ENCODE results near the gene PELI2.

PELI2 gene

DNA sequence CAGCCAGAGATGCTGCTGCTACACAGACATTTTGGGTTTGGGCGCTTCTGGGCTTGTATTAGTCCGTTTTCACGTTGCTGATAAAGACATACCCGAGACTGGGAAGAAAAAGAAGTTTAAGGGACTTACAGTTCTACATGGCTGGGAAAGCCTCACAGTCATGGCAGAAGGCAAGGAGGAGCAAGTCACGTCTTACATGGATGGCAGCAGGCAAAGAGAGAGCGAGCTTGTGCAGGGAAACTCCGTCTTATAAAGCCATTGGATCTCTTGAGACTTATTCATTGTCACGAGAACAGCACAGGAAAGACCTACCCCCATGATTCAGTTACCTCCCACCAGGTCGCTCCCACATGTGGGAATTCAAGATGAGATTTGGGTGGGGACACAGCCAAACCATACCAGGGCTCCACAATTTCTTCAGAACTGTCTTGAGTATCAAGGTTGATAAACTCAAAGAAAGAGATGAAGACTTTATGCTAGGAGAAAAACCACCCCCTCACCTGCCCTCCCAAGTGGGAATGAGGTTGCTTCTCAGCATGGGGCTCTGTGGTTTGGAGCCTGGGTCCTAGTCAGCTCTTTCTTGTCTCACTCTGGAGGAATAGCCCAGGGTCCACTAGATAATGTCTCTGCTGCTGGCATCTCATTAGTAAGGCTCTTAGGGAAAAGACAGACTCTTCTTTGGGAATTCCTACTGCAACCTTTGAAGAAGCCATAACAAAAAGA lies 200.3 kb downstream of the PELI2 start:
- FAIRE-seq: no peak

DNA sequence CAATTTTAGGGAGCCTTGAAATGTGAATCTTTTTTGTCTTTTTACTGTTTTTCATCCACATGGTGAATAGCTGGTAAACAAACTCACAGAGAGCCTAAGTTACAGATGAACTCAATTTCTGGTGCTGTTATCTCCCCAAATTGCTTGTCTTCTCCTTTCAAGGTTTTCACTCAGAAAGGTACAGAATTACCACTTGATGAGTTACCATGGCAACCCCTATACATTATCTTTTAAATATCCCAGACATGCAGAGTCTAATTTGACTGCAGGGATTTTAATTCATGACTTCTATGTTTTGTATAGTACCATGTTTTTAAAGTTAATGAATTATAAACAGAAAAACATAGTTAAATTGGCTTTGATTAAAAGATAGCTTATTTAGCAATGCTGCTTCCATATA lies 203.7 kb downstream of the PELI2 start:
- FAIRE-seq: no peak

DNA sequence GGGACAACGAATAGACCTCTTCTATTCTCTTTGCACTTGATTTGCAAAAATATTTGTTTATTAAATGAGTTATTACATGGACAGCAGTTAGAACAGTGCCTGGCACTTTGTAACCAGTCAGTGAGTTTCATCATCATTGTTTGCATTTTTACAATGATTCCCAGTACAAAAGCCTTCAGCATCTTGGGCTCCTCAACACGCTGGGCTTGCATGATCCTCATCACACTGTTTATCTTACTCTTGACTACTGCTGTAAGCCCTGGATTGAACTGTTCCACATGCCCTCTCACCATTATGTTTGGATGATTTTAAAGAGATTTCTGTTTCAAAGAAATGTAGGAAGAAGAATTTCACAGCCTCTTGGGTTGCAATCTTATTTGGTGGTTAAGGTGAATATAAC lies 204.3 kb downstream of the PELI2 start:
- no peak for FAIRE-seq

DNA sequence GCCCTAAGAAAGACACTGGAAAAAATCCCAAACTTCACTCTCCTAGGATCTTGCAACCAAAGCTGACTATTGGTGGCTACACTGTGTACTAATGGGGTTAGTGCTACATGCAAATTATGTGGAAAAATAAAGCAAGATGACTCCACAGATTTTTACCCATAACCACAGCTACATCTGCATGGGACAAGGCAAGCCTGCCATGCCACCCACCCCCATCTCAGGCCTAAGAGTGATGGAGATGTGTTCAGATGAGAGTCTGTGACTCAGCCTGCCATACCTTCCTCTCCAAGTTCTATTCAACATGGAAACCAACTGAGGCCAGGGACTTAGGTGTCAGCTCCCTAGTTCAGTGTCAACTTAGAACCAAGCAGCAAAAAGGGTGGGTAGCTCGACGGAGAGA lies 206.2 kb downstream of the PELI2 start:
- FAIRE-seq: no peak

DNA sequence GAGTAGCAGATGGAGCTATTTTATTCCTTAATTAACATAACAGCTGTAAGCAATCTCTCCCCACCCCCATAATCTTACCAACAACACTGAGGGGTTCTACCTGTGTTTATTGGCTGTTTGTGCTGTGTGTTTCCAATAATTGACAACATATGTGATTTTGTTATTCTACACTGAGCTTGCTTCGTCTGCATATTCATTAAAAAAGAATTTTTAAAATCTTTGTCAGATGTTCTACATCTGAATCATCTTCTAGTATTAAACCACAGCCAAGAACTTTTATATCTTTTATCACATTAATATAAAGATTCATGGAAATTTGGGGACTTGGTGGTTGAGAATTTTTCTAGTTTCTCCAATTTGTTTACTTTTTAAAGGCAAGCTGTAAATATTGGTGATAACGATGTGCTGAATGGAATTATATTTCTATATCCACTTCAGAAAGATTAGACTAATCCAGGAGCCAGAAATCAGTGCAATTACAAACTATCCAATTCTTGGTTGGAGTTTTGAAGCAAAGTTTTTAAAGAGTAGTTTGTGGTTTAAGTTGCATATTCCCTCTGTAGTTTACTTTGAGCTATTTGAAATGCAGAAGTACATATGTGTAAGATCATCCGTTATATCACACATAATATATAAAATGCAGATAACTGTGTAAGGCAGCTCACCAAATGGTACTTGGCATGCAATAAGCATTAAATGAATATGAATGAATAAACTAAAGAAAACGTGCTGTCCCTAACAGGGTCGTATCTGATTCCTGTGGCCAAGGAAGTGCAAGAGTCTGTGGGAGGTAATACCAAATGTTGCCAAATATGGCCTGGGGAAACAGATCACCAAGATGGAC lies 206.9 kb downstream of the PELI2 start:
- no peak for FAIRE-seq

DNA sequence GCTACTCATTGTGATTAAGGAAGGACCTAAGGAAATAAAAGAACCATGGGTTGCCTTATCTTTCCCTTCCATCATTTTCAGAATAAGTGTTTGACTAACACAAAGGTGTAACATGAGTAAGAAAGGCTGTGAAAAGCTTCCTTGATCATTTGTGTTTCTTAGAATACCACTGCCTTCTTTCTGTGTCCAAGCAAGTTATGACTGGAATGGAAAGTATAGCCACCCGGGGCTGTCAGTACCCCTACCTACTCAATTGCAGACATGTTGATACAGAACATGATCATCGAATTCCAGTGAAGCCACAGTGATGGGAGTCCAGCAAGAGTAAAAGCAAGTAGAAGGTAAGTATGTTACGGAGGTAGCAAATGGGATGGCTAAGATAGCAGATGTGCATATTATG lies 209.8 kb downstream of the PELI2 start:
- no peak for FAIRE-seq

DNA sequence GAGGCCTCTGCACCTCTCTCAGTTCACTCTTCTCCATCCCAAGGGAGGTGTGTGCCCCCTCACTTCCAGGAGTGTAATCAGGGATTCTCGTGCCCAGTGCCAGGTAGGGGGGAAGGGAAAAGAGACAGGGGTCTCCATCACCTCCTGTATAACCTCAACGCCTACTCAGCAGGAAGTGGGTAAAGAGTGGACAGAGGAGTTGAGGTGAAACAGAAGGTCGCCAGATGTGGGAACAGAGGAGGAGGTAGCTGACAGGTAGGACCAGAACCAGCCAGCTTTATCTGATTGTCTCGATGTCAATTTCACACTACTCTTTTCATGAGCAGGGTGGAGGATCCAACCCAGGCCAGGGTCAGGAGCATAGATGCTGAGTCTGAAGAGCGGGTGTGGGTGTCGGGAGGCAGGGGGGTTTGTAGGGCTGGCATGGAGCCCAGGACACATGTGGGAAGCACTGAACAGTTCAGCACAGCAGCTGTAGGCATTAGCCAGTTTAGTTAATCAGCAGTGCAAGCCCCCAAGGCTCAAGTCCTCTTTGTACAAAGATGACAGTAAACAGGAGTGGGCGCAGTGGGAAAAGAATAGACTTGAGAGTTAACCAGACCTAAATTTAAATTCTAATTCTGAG lies 213.5 kb downstream of the PELI2 start:
- FAIRE-seq: no peak

DNA sequence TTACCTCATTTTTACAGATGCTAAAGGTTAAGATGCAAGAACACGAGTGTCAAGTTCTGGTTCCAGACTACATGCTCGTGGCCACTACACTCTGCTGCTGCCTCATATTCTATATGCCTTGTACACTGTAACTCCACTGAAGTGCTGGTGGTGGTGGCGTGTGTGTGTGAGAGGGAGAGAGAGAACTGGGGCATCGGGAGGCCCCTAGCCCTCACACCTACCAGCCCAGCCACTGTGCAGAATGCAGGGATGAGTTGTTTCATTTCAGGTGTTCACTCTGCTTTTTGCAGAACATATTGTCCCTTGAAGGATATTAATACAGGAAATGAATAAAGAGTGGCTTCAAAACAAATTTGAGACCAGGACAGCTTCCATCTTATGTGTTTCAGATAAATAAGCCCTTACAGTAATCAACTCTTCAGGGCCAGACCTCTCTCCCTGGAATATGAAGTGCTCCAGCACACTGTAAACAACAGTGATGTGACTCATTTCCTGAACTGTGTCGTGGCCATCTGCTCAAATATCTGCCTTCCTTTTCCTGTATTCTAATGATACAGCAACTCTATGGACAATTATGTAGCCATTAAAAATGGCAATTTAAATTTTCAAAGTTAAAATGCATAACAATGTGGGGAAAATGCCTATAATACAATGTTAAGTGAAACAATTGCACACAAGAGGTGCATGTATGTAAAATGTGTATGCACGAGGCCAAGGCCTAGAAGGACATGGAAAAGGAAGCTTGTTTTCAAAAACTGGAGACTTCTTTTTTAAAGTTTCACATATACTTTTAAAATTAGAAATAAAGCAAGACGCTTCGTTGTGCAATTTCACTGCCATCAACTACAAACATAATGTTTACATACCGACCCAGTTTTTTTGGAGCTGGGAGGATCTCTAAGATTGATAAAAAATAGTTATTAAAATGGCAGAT lies 215.4 kb downstream of the PELI2 start:
- no peak for FAIRE-seq

DNA sequence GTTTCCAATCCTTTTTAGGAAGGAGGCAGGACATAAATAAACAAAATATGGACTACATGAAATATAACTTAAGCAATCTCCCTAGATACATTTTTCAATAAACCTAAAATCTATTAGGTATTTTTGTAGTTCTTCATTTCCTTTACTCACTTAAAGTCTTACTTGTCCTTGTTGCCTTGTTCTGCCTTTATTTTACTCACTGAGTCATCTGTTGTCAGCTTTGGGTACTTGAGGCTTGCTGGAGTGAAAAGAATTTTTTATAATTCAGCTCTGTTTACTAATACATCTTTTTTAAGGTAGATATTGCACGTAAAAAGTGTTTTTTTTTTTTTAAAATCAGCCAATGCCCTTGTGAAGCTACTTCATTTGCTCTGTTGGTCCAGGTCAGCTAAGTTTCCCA lies 216.2 kb downstream of the PELI2 start:
- FAIRE-seq: no peak

DNA sequence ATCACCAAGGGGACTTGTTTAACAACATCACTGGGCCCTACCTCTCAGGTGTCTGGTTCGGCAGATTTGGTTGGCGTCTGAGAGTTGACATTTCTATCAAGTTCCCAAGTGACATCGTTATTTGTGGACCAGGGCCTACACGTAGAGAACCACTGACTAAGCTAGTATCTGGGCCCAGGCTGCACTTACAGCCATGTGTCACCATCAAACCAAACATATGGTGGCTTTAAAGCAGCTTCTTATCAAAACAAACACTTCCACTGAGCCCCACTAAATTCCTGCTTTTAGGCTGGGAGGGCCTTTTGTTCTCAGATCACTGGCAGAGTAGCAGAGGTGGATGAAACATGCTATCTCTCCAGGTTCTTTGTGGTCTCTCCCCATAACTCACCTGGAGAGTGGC lies 220.5 kb downstream of the PELI2 start:
- no peak for FAIRE-seq

DNA sequence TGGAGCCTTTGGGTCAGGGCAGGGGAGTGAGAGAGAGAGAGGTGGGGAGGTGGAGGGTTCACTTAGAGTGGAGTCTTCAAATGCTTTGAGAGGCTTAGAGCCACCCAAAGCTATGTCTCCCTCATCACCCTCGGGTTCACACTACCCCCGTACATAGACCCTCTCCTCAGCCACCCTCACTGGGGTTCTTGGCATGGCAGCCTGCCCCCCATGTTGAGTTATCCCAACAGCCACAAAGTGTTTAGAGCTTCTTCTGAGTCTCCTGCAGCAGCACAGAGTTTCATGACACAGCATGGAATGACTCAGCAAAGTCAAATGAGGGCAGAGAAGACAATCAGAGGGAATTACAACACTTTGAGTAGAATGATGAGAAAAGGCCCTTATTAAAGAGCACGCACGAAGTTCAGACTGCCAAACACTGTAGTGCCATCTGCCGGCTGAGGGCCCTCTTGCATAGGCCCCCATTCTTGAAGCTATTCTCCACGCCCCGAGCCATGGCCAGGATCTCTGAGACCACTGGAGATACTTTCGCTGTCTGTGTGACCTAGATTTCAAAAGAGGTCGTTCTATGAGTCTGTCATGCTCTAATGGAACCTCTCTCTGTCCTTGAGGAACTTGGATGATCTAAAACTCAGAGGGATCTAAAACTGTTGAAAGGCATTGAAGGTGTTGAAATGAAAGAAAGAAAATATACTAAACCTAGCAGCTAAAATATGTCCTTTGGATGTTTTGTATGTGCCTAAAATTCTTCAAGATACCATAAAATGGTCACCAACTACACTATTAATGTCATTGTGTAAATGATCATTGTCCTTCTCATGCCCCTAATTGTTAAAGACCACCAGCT lies 221.9 kb downstream of the PELI2 start:
- FAIRE-seq: no peak

DNA sequence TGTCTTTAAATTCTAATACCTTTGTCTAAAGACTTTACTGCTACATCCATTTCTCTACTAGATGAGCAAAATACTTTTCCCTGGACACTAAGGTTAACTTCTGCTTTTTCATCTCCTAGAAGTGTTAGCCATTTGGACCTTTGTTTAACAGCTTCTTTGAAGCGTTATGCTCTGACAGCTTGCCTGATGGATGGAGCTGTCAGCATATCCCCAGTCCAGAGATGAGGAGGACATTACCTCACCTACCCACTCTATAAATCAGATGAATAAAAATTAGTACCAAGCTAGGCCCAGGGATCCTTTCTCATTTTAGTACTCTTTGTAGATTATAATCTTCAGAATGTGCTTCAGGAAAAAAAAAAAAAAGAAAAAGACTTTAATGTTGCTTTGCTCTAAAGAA lies 222.7 kb downstream of the PELI2 start:
- FAIRE-seq: no peak

DNA sequence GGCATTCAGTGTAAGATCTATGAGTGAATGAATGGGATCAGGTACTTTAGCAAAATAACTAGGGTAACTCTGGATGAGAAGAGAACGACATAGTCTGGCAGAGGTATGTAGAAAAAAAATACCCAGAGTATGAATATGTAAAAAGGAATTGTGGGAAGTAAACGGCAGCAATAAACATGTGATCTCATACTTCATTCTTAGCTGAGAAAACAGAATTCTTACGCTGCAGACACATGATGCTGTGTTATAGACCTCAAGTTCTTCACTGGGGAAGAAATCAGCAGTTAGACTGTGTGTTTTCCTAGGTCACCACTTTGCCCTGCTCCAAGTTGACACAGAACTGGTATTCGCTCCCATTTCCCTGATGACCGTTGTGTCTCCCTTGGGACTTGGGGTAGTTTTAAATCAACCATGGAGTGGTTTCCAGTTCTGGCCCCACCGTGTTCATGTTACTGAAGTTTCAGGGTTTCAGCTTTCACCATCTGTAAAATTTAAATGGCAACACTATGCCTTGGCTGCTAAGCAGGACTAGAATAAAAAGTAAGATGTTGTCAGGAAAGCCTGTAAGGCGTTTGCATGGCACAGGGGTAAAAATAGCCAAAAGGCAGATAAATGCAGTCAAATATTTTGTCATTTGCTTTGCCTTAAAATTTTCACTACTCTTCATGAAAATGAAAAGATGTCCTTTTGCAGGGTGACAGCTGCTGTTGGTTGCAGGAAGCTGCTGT lies 223.7 kb downstream of the PELI2 start:
- FAIRE-seq: no peak

DNA sequence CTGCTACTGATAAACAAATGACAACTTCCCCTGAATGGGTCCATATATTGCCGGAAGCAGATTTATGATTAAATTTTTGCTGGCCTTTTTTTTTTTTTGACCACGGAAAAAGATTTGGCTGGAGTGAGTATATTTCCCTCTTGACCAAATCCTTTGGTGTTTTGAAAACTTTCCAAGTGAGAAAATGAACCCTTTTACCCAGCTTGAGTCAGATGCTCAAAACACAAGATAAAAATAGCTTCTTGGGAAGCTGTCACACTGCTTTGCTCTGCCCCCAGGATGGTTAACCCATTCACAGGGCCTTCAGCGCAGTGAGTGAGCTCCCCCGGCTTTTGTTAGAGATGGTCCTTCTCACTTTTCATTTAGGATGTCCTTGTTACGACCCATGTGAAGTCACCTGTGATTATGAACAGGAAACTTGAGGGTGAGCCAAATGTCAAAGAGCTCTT lies 224.3 kb downstream of the PELI2 start:
- FAIRE-seq: no peak

DNA sequence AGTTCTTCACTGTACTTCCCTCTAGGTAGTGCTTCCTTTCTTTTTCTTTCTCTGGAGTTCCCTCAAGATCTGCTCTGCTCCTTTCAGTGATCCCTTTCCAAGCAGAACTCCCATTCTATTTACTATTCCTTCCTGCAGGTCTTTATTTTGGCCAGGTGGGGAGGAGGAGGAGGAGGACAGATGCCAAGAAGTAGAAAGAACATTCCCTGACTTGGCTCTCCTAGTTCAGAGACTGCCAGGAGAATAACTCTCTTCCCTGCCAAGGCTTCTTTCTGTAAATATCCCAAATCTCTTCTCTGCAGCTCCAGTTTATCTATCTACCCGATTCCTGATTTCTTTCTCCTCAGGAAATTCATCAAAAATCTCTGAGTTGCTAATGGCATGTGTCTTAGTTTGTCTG lies 231.7 kb downstream of the PELI2 start:
- no peak for FAIRE-seq
